NCI-H82 treated with DMSO at 0.1 percent for 48 hours (cell line): ENCODE results near the gene TXNRD1.
A peak's percentile ranks its signal among the peaks of the same experiment; 100 is the strongest.
"Not testable (repeated sequence)": the region's sequence is repeated elsewhere in the genome, so short reads cannot be mapped to it uniquely, and the experiment has no call there.

Experiments used
- DNase-seq: peaks from one replicate; lab custom pipeline; 2025; ENCODE audit not compliant: unreplicated experiment; lab: John Stamatoyannopoulos, UW

Gene TXNRD1

DNA sequence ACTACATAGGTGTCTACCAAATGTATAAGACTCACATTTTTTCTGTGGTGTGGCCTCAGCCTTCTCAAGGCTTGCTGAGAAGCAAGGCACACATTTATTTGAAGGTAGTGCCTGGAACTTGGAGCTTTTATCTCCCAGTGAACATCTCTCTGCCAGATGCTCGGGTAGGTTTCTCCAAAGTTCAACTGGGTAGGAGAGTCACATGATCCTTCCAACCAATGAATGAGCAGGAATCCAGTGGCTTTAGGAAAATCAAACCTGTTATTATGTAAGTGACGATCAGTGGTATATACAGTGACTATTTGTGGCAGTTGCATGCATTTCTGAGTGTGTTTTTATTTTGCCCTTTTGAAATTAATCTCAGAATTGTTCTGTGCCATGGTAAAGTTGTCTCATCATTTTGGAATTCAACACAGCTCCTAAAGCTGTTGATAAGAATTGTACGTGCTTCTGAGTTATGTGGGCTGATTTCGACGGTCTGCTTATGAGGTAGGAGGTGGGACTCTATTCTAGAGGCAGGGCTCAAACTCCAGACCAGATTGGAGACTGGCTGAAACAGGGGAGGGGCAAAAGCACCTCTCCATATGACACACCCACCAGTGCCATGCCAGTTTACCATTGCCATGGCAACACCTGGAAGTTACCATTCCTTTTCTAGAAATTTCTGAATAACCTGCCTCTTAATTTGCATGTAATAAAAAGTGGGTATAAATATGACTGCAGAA, 145.6 kb downstream of the TXNRD1 start:
- DNase-seq: no peak

DNA sequence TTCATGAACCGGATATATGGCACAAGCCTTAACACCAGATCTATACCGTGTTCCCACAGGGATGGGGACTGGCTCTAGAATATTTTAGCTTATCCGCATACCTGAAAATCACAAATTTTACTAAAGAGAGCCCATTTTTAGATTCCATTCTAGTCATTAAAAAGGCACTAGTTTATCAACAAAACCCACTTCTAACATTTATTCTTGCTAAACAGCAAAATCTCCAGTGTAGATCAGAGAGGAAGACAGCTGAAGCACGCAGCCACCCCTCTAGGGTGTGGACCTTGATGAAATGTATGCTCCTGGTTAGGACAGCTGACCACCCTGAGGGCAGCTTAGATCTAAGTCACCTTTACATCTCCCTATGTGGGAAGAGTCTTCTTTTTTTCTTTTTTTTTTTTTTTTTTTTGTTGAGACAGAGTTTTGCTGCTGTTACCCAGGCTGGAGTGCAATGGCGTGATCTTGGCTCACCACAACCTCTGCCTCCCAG, 150.4 kb downstream of the TXNRD1 start:
- no peak for DNase-seq

DNA sequence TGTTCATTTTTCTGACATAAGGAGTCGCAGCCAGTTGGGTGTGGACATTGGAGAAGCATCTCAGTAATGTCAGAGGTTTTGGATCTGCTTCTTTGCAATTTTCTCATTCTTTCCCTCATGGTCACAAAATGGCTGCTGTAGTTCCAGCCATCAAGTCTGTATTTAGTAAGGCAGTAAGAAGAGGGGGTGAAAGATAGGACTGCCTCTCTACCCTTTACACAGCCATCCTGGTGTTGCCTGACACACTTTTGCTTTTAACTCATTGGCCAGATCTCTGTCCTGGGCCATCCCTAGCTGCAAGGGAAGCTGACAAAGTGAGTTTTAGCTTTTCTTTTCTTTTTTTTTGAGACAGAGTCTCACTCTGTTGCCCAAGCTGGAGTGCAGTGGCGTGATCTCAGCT, 154.1 kb downstream of the TXNRD1 start:
- no peak for DNase-seq

DNA sequence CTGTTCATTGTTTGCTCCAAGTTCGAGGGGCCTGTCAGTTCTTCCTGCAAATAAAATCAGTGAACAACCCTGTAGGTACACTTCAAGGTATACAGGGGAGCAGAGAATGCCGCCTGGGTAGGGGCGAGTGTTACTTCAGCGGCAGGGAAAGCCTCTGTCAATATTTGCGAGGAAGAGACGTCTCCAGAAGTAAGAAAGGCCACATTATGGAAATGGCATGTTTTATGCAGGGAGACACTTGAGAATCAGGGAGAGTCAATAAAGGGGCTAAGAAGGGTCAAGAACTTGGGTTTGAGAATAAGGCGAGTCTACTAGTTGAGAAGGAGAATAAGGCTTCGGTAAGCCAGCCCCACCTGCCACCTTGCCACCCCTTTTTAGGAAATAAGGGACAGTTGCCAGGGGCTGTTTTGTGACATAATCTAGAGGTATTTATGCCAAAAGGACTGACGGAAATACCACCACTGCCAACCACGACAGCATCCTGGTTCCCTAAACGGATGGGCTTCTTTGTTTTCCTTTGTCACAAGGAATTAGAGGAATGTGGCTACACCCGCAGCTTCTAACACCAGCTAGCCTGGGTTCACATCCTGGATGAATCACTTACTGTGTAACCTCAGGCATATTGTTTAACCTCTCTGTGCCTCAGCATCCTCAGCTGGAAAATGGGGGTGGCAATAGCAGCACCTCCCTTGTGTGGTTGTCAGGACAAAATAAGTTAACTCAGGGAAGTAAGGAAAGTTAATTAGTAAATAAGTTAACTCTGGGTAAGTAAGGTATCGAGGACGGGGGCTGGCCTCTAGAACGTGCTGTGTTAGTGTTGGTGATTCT, 155.7 kb downstream of the TXNRD1 start:
- DNase-seq: no peak

DNA sequence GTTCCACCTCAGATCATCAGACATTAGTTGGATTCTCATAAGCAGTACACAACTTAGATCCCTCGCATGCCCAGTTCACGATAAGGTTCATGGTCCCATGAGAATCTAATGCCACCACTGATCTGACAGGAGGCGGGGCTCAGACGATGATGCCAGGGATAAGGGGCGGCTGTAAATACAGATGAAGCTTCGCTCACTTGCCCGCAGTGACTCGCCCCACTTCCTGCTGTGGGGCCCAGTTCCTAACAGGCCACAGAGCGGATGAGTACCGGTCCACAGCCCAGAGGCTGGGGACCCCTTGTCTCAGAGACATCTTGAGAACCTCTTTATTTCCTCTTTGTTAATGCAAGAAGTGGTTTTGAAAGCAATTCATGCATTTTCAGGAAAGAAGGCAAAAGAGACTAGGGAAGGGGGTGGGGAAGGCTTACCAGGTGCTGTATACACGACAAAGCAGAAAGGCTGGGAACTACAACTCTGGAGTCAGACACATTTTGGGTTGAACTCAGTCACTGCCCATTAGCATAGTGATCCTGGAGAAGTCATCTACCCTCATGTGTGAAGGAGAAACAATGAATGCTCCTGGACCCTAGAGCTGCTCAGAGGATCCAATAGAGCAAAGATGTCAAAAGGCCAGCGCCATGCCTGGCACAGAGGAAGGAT, 156.6 kb downstream of the TXNRD1 start:
- DNase-seq: no peak

DNA sequence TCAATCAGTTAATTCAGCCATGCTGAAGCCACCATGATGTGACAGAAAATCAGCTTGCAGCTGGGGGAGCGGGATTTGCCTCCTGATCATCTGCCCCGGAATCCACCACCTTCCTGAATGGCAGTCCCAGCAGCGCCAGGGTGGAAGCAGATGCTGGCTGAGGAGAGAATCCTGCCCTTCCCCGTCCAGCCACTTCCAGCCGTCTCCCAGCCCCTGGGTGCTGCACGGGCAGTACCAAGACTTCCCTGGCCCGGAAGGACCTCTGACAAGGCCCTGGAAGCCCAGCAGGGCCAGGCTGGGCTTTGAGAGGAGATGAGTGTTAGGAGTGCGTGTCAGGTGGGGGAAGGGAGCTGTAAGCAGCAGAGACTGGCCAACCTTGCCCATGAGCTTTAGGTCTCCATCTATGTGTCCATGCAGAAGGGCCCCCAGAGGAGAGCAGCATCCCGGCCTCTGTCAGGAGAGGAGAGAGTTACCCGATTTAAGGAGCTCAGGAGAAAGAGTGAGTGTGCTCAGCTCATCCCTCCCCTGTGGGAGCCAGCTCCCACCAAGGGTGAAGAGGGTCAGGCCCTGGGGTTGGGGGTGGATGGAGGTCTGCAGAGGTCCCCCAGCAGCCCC, 157.2 kb downstream of the TXNRD1 start:
- DNase-seq: no peak

DNA sequence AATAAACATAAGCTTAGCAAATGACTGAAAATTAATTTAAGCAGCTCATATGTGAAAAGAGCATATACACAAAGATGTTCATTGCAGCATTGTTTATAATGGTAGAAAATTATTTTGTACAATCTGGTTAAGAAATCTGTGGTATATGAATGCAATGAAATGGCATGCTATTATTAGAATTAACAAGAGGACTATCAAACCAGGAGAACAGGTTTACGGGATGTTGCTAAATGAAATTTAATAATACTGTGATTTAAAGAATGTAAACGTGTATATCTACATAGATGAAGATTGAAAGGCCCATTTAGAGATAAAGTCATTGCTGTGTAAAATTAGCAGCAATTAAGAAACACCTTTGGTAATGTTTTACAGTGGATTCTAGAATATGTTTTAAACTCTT, 158.5 kb downstream of the TXNRD1 start:
- DNase-seq: no peak

DNA sequence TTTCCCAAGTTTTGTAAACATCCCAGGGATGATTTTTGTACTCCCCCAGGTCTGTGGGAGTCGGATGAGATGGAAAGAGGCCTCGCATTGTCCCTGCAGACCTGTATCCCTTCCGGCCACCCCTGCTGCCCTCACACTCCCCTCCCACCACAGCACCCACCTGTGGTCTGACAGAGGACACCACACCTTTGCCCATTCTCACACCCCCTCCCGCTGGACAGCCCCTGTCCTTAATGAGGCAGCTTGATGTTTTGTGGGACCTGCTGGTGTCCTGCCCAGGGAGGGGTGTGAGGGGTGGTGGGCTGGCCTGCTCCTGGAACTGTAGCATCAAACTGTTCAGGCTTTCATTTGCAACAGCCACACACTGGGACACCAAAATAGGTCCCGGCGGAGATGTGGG, 159.2 kb downstream of the TXNRD1 start:
- DNase-seq: no peak

DNA sequence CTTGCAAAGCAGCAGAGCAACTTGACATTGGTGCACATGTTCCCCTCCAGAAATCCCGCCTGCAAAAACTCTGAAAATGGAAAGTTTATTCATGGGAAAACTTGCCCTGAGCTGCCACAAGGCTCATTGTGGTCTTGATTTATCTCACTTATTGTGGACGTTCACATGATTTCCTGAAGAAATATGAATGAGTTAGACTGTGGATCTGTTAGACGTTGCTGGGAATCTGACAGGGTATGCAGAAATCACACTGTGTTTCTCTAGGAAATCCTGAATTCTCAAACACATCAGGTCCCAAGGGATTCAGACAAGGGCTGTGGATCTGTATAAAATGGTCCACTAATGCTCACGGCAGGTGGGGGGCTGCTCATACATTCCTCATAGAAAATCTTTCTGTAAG, 160.2 kb downstream of the TXNRD1 start:
- no peak for DNase-seq

DNA sequence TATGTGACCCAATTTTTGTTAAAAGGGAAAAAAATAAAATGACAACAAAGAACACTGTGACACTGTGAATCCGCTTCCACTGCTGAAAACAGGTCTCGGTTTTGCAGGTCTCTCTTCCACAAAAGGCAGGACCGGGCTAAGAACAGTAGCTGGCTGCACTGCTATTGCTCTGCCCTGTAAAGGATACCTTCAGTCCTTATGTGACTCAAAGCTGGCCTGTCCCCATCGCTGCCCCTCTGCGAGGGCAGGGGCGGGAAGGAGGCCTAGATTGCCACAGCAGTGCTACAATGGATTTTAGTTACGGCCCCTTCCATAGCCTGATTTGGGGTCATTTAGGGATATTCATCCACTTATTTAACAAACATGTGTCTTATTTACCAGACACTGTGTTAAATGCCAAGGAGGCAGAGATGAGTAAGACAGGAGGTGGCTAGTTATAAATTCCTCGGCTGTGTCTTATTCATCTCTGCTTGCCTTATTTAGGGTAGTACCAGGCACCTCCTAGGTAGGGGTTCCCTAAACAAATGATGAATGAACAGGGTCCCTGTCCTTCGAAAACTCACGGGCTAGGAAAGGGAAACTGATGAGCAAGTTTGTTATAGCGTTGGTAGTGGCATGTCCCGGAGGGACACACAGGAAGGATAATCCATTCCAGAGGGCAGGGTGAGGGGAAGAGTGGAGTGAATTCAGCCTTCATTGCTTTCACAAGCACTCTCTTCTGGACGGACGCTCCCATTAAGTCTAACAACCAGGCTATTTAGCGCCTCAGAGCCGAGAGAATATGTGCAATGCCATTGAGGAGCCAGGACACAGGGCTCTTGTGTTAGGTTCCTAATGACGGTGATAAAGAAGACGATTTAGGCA, 161.3 kb downstream of the TXNRD1 start:
- DNase-seq: no peak

DNA sequence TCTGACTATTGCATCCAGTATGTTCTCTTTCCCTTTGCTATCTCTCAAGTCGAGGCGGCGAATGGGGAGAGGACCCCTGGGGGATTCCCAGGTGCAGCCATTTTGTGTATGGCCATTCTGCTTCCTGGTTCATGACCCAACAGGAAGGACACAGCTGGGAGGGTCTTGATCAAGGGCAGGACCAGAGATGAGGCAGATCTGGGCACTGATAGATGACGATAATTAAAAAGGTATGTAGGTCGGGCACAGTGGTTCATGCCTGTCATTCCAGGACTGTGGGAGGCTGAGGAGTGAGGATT, 161.9 kb downstream of the TXNRD1 start:
- no peak for DNase-seq

DNA sequence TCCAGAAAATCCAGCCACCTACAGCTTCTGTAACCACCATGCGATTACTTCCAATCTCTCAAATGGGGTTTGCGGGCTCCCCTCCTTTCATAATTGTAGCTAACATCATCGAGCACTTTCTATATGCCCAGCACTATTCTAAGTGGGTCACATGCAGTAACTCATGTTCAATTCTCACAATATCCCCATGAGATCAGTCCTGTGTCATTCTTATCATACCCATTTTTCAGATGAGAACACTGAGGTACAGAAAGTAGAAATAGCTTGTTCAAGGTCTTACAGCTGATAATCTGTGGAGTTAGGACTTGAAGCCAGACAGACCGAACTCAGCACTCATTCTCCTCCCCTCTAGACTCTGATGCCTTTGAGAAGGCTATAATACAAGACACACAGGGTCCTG, 162.8 kb downstream of the TXNRD1 start:
- DNase-seq: no peak

DNA sequence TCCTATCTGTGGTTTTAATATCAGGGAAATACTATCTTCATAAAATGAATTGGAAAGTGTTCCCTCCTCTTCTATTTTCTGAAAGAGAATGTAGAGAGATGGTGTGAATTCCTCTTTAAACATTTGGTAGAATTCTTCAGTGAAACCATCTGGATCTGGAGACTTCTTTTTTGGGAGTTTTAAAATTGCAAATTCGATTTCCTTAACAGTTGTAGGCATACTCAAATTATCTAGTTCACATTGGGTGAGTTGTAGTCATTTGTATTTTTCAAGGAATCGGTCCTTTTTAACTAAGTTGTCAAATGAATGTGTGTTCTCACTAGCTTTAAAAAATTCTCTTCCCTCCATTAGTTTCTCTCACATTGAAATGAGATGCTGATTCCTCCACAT, 165.8 kb downstream of the TXNRD1 start:
- no peak for DNase-seq

DNA sequence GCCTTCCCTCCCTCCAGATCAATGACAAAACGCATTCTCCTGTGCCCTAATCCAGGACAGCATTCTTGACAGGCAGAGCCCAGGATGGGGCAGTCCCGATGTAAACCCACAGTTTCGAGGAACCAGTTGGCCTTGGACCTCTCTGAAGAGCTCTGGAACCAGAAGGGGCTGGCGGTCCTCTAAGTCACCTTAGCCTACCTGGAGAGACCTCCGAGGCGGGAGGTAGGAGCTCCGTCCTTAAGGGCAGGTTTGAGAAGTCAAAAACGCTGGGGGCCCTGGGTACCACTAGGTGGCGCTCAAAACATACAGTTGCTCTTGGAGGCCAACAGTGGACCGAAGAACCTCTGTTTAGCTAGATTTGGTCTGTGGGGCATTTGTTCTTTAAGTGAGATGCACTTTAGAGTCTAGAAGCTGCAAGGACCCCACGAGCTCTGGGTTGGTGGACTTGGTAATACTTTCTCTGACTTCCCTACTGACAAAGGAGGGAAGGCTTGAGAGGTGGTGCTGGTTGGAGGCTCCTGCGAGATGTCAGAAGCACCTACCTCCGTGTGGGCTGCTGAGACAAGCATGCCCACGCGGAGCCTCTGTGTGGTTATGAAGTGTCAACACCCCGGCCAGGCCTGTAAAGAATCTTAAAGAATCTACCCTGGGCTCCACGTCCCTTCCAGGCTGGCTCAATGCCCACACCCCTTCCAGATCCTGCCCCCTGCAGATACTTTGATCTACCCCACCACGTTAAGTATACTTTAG, 166.3 kb downstream of the TXNRD1 start:
- DNase-seq: peak; percentile 52

DNA sequence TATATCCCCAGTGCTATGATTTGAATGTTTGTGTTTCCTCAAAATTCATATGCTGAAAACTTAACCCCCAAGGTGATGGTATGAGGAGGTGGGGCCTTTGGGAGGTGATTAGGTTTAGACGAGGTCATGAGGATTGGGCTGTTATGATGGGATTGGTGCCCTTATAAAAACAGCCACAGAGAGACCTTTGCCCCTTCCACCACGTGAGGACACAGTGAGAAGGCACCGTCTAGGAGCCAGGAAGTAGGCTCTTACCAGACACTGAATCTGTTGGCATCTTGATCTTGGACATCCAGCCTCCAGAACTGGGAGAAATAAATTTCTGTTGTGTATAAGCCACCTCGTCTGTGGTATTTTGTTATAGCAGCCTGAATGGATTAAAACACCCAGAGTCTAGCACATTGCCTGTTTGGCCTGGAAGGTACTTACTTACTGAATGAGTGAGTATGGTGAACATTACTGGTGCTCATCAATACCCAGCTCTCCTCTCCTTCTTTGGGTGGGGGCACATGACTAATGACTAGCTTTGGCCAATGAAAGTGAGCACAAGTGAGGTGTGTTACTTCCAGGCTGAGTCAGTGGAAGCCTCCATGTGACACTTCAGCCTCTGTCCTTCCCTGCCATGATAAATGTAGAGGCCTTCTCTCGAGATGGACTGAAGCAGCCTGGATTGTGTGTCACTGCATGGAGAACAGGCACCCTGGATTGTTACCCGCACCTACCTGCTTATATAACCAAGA, 168.7 kb downstream of the TXNRD1 start:
- DNase-seq: no peak

DNA sequence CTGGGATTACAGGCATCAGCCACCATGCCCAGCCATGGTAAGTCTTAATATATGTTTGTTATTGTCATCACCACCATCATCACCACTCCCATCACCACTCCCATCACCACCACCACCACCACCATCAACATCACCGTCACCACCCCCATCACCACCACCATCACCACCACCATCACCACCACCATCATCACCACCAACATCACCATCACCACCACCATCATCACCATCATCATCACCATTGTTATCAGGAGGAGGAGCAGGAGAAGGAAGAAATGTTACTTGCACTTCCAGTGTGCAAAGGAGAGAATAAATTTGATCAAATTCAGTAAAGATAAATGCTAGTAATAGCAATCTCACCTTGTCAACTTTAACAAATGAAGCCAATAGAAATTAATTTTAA, 169.9 kb downstream of the TXNRD1 start:
- DNase-seq: no peak

DNA sequence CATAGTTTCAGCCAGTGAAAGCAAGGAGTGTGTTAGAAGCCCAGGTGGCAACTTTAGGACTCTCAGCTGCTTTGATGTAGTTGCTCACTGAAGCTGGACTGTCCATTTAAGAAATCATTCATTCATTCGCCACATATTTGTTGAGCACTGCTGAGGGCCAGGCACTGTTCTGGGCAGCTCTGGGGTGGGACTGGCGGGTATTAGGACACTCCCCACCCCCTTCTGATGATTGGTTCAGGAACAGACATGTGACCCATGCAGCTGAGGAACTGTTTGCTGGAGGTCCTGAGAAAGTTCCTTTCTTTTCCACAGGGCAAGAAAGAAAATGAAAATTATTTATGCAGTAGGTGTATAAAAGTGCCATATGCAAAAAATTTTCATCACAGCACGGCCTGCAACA, 170.9 kb downstream of the TXNRD1 start:
- DNase-seq: no peak

DNA sequence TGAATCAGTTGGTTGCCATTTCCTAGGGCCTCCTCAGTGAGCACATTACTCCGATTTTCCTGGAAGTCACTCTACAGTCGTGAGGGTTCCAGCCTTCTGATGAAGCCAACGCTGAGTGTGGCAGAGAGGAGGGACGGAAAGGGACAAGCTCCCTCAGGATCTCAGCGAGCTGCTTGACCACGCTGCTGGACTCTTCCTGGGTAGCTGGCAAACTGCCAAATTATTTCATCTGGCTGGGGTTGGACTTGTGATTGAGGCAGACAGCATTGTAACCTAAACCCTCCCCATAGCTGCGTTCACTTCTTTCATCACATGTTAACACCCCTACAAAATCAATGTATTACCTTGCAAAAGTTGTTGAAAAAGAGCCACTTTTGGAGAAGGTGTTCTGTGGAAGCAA, 171.6 kb downstream of the TXNRD1 start:
- DNase-seq: peak; percentile 2

DNA sequence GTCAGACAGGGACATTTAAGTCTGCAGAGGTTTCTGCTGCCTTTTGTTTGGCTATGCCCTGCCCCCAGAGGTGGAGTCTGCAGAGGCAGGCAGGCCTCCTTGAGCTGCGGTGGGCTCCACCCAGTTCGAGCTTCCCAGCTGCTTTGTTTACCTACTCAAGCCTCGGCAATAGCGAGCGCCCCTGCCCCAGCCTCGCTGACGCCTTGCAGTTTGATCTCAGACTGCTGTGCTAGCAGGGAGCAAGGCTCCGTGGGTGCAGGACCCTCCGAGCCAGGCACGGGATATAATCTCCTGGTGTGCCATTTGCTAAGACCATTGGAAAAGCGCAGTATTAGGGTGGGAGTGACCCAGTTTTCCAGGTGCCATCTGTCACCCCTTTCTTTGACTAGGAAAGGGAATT, 178.5 kb downstream of the TXNRD1 start:
- not testable (repeated sequence) for DNase-seq
